ENCODE results near the gene CHST8.
A peak's percentile ranks its signal among the peaks of the same experiment; 100 is the strongest.

The CHST8 gene

GRCh38 chr19:33630880-33631608 lies 9.3 kb downstream of the CHST8 start:
- Histone ChIP-seq H3K4me1 (no peaks in the 10 kb centered on the region), H3K9ac (no peak overlapping the region), H3K27ac (no peak overlapping the region), H3K9me3 (replicated peaks in 1 of 11) (no peaks in the 10 kb centered on the region), H3K27me3 (peaks cover 0 to 7% (median 4%) of the 10 kb centered on the region in 11 experiments; a peak in 11 of 22 replicates), H4K20me1 (peaks cover 0 to 15% (median 0%) of the 10 kb centered on the region in 11 experiments; a peak in 2 of 22 replicates), H3K4me2 (no peak overlapping the region), H3K4me3 (no peak overlapping the region), H3K36me3 (no peaks in the 10 kb centered on the region)
- TF ChIP-seq Cebpa-rat (IDR thresholded peaks at IDR 0.05) = no peak

- no peak overlapping the region for H3K9ac ChIP-seq
These were observed 9.8 kb downstream of the CHST8 start for GRCh38 chr19:33631609-33631973.

DNA sequence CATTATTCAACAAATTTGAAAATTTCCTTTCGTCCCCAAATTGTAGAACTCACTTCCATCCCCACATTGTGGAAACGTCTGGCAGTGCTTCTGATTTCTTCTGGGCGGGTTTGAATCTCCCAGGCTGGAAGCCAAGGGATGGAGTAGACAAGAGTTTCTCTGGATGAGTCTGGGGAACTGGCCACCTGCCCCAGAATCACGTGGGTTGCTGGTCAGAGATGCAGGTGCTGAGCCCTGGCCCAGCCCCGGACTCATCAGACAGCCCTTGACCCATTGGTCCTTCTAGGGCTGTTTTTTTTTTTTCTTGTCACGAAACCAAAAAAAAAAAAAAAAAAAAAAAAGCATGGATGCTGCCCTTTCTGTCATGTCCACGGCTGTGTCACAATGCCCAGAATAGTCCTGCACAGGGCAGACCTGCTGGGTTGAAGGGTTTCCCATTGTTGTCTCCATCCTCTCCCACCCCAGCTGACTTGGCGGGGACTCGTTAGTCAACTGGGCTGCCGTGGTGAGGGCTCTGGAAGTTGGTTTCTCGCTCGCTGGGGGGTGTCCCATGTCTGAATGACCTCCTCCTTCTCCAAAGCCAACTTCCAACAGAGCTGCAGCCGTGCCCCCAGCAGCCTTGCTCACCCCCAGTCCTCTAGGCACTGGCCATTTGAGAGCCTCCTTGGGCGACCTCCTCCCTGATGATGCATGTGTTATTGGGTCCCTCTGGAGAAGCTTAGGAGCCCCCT lies 12.8 kb downstream of the CHST8 start:
- Histone ChIP-seq H3K4me1 (no peaks in the 10 kb centered on the region), H3K36me3 (no peaks in the 10 kb centered on the region), H4K20me1 (peaks cover 0 to 2% (median 0%) of the 10 kb centered on the region in 11 experiments; a peak in 1 of 22 replicates), H3K9me3 (replicated peaks in 1 of 11) (no peaks in the 10 kb centered on the region), H3K9ac (no peak overlapping the region), H3K4me3 (no peak overlapping the region), H3K27ac (no peak overlapping the region), H3K27me3 (peaks cover 0 to 3% (median 0%) of the 10 kb centered on the region in 11 experiments; a peak in 2 of 22 replicates), H3K4me2 (no peak overlapping the region)
- no peak for TF ChIP-seq Cebpa-rat (IDR thresholded peaks at IDR 0.05)

More at GRCh38 chr19:33631609-33631973, 9.8 kb downstream of the CHST8 start:
- Histone ChIP-seq H3K27me3 (peaks cover 0 to 1% (median 0%) of the 10 kb centered on the region in 11 experiments; a peak in 2 of 22 replicates), H3K36me3 (no peaks in the 10 kb centered on the region), H3K27ac (no peak overlapping the region), H3K9me3 (replicated peaks in 1 of 11) (no peaks in the 10 kb centered on the region), H3K4me2 (no peak overlapping the region), H3K4me3 (no peak overlapping the region), H3K4me1 (no peaks in the 10 kb centered on the region), H4K20me1 (peaks cover 0 to 10% (median 0%) of the 10 kb centered on the region in 11 experiments; a peak in 1 of 22 replicates)
- no peak for TF ChIP-seq Cebpa-rat (IDR thresholded peaks at IDR 0.05)

GRCh38 chr19:33638167-33639034 lies 16.6 kb downstream of the CHST8 start:
- peaks cover 0 to 3% (median 0%) of the 10 kb centered on the region in 11 experiments; a peak in 3 of 22 replicates for H3K27me3 ChIP-seq
- no peak overlapping the region for H3K9ac ChIP-seq
- H3K36me3 ChIP-seq = no peaks in the 10 kb centered on the region
- no peak overlapping the region for H3K4me3 ChIP-seq
- TF ChIP-seq Cebpa-rat (IDR thresholded peaks at IDR 0.05) = no peak
- peaks cover 0 to 7% (median 0%) of the 10 kb centered on the region in 10 experiments; a peak in 5 of 20 replicates for H3K4me1 ChIP-seq
- no peak overlapping the region for H3K27ac ChIP-seq
- H3K4me2 ChIP-seq = no peak overlapping the region
- no peaks in the 10 kb centered on the region for H3K9me3 ChIP-seq (replicated peaks in 1 of 11)
- H4K20me1 ChIP-seq = no peaks in the 10 kb centered on the region

GRCh38 chr19:33639035-33639681 lies 17.4 kb downstream of the CHST8 start:
- no peak overlapping the region for H3K4me2 ChIP-seq
- no peaks in the 10 kb centered on the region for H3K9me3 ChIP-seq (replicated peaks in 1 of 11)
- peaks cover 0 to 3% (median 0%) of the 10 kb centered on the region in 11 experiments; a peak in 3 of 22 replicates for H3K27me3 ChIP-seq
- no peak for TF ChIP-seq Cebpa-rat (IDR thresholded peaks at IDR 0.05)
- H3K36me3 ChIP-seq = no peaks in the 10 kb centered on the region
- no peak overlapping the region for H3K9ac ChIP-seq
- no peaks in the 10 kb centered on the region for H4K20me1 ChIP-seq
- no peak overlapping the region for H3K4me3 ChIP-seq
- peaks cover 0 to 7% (median 0%) of the 10 kb centered on the region in 10 experiments; a peak in 5 of 20 replicates for H3K4me1 ChIP-seq
- no peak overlapping the region for H3K27ac ChIP-seq

GRCh38 chr19:33640773-33641172 lies 19.0 kb downstream of the CHST8 start:
- Histone ChIP-seq H3K27me3 (peaks cover 0 to 3% (median 0%) of the 10 kb centered on the region in 11 experiments; a peak in 3 of 22 replicates), H3K36me3 (no peaks in the 10 kb centered on the region), H3K4me3 (no peak overlapping the region), H3K4me1 (peaks cover 0 to 7% (median 0%) of the 10 kb centered on the region in 10 experiments; a peak in 5 of 20 replicates), H3K9me3 (replicated peaks in 1 of 11) (no peaks in the 10 kb centered on the region), H3K4me2 (no peak overlapping the region), H4K20me1 (no peaks in the 10 kb centered on the region), H3K9ac (no peak overlapping the region), H3K27ac (no peak overlapping the region)
- TF ChIP-seq Cebpa-rat (IDR thresholded peaks at IDR 0.05) = no peak

DNA sequence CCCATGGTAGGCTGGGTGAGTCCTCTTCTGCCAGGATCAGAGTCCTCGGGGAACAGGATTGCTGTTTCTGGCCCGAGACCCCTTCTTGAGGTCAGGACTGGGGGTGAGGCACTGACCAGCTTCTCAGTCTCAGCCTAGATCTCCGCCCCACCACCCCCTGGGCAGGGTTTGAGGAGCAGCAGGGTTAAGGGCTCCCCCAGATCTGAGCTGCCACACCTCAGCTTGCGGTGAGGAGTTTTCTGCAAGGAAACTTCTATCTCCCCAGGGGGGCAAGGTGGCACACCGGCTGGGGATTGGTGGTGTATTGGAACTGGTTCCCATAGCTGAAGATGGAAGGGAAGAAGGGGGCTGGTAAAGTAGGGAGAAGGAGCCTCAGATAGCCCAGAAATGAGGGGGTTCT lies 19.5 kb downstream of the CHST8 start:
- Histone ChIP-seq H3K9me3 (replicated peaks in 1 of 11) (no peaks in the 10 kb centered on the region), H3K27ac (no peak overlapping the region), H3K36me3 (no peaks in the 10 kb centered on the region), H3K4me2 (no peak overlapping the region), H3K4me3 (no peak overlapping the region), H3K27me3 (peaks cover 0 to 3% (median 0%) of the 10 kb centered on the region in 11 experiments; a peak in 3 of 22 replicates), H3K4me1 (peaks cover 0 to 7% (median 0%) of the 10 kb centered on the region in 10 experiments; a peak in 5 of 20 replicates), H4K20me1 (no peaks in the 10 kb centered on the region), H3K9ac (no peak overlapping the region)
- no peak for TF ChIP-seq Cebpa-rat (IDR thresholded peaks at IDR 0.05)

GRCh38 chr19:33641956-33642498 lies 20.3 kb downstream of the CHST8 start:
- no peak for TF ChIP-seq Cebpa-rat (IDR thresholded peaks at IDR 0.05)

More at GRCh38 chr19:33641956-33642498, 20.3 kb downstream of the CHST8 start:
- no peaks in the 10 kb centered on the region for H4K20me1 ChIP-seq
- H3K4me1 ChIP-seq = peaks cover 0 to 7% (median 0%) of the 10 kb centered on the region in 10 experiments; a peak in 5 of 20 replicates
- no peak overlapping the region for H3K9ac ChIP-seq
- peak overlapping the region in 3 of 11 experiments; percentile 5 to 20 (median 7); a peak in 1 of 22 replicates for H3K4me2 ChIP-seq
- H3K4me3 ChIP-seq = no peak overlapping the region
- H3K27me3 ChIP-seq = peaks cover 0 to 3% (median 0%) of the 10 kb centered on the region in 11 experiments; a peak in 3 of 22 replicates
- H3K27ac ChIP-seq = no peak overlapping the region
- H3K9me3 ChIP-seq (replicated peaks in 1 of 11) = no peaks in the 10 kb centered on the region
- no peaks in the 10 kb centered on the region for H3K36me3 ChIP-seq

Data from BLaER1 treated with 17β-estradiol and CSF1 and Interleukin-3, amounts not matched to agents 10 nM and 100 nM (cell line).